ENCODE measurements around the gene TPTE2. TPM values are rescaled to one million over a fixed set of nuclear protein-coding genes. Genes with fewer than 3 reads are reported as not detected.

TPTE2 gene
- total RNA-seq, 4 donors from 2014 or later, result not detected

DNA sequence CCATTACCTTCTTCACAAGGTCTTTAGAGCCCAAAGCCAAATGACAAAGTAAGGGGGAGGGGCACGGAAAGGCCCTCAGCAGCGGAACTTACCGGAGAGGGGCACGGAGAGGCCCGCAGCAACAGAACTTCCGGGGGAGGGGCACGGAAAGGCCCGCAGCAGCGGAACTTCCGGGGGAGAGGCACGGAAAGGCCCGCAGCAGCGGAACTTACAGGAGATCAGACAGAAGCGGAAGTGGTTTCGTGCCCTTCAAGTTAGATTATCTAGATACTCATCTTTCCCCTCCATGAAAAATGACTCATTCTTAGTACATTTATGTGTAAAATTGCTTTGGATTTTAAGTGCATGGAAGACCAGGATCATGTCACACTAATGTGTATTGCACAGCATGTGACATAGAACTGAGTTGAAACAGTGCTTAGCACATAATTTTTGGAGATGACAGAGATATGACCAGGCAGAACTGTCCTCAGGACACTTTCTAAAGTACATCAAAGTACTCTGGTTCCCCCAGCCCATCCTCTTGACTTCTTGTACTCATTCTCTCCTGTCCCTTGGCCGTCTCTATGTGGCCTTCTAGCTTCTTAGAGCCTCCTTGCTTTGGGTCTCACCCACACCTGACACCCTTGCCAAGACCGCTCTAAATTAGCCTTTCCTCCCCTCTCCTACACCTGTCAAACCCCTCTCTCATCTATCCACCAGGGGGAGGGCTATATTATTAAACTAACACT, 25.7 kb upstream of the TPTE2 start:
- intact Hi-C loops (cut with DNase I), result no loop called here
- no peaks in the 10 kb centered on the region for H3K36me3 ChIP-seq
- no peak overlapping the region for H3K4me3 ChIP-seq (replicated peaks in 1 of 3)
- H3K27ac ChIP-seq, result no peak overlapping the region
- no peaks in the 10 kb centered on the region for H3K27me3 ChIP-seq
- H3K4me1 ChIP-seq, result peaks cover 0 to 4% of the 10 kb centered on the region in 2 donors
- no peak for DNase-seq
- TF ChIP-seq, protein P1, sequence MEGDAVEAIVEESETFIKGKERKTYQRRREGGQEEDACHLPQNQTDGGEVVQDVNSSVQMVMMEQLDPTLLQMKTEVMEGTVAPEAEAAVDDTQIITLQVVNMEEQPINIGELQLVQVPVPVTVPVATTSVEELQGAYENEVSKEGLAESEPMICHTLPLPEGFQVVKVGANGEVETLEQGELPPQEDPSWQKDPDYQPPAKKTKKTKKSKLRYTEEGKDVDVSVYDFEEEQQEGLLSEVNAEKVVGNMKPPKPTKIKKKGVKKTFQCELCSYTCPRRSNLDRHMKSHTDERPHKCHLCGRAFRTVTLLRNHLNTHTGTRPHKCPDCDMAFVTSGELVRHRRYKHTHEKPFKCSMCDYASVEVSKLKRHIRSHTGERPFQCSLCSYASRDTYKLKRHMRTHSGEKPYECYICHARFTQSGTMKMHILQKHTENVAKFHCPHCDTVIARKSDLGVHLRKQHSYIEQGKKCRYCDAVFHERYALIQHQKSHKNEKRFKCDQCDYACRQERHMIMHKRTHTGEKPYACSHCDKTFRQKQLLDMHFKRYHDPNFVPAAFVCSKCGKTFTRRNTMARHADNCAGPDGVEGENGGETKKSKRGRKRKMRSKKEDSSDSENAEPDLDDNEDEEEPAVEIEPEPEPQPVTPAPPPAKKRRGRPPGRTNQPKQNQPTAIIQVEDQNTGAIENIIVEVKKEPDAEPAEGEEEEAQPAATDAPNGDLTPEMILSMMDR (IDR thresholded peaks at IDR 0.05), result no peak
- no peak for TF ChIP-seq POLR2A (IDR thresholded peaks at IDR 0.05)
- H3K9me3 ChIP-seq, result no peaks in the 10 kb centered on the region
- WGBS, 2 donors, result 45 to 46% methylated on average over 17 of the region's 17 CpGs

DNA sequence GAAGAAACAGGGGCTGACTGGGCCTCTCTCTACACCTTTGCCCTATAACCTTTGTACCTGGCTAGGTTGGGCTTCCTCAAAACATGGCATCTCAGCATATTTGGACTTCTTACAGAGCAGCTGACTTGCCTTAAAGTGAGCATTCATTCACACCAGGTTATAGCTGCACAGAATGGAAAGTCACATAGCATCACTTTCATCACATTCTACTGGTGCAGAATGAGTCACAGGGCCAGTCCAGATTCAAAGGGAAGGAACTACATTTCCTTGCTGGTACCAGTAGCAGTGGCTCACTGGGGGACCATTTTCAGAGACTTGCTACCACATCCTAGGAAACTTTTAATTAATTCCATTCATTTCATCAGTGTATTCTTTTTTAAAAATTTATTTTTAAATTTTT, 20.3 kb upstream of the TPTE2 start:
- H3K4me1 ChIP-seq, result no peaks in the 10 kb centered on the region
- DNase-seq, result no peak
- no peak overlapping the region for H3K27ac ChIP-seq
- no peaks in the 10 kb centered on the region for H3K9me3 ChIP-seq
- TF ChIP-seq, protein P1 (IDR thresholded peaks at IDR 0.05), result no peak
- no peak for TF ChIP-seq POLR2A (IDR thresholded peaks at IDR 0.05)
- no peaks in the 10 kb centered on the region for H3K27me3 ChIP-seq
- intact Hi-C loops (cut with DNase I), result no loop called here
- H3K4me3 ChIP-seq (replicated peaks in 1 of 3), result no peak overlapping the region
- no peaks in the 10 kb centered on the region for H3K36me3 ChIP-seq

DNA sequence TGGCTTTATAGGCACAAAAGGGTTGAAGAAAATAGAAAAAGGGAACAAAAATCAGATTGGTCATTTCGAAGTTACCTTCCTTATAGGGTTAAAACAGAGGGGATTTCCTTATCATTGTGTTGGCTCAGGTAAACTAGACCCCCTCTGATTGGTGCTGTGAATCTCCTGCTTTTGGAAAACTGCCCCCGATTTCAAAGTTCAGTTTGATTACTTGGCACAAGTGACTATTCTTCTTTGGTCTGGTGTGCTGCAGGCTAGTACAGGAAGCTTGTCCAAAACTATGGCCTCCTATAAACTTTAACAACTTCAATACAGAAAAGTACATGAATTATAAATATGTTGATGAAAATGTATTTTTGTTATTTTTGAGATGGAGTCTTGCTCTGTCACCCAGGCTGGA, 13.9 kb upstream of the TPTE2 start:
- TF ChIP-seq, protein P1 (IDR thresholded peaks at IDR 0.05), result no peak
- no peak for TF ChIP-seq POLR2A (IDR thresholded peaks at IDR 0.05)
- H3K27ac ChIP-seq, result no peak overlapping the region
- intact Hi-C loops (cut with DNase I), result no loop called here
- DNase-seq, result no peak
- 58 to 68% methylated on average over 2 of the region's 2 CpGs for whole genome bisulfite sequencing, 2 donors
- no peaks in the 10 kb centered on the region for H3K9me3 ChIP-seq
- no peaks in the 10 kb centered on the region for H3K4me1 ChIP-seq
- H3K36me3 ChIP-seq, result no peaks in the 10 kb centered on the region
- H3K27me3 ChIP-seq, result no peaks in the 10 kb centered on the region
- H3K4me3 ChIP-seq (replicated peaks in 1 of 3), result no peak overlapping the region

DNA sequence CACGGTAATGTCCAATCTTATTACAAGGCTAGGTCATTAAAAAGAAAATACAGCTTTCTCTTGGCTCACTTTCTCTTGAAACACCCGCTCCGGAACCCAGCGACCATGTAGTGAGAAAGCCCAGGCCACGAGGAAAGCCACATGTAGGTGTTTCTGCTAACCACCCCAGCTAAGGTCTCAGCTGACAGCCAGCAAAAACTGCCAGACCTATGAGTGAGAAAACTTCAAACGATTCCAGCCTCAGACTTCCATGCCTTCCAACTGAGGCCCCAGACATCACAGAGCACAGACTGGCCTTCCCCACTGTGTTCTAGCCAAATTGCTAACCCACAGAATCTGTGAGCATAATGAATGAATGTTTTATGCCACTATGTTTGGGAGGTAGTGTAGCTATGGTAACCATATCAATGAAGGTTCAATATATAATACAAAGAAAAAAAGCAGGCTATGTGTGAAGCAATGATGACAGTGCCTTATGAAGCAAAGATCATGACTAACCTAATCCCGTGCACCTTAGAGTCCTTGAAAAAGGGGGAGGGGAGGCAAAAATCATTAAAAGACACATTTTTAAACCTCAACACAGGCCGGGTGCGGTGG, 11.9 kb upstream of the TPTE2 start:
- Histone ChIP-seq H3K36me3 (no peaks in the 10 kb centered on the region), H3K27me3 (no peaks in the 10 kb centered on the region), H3K9me3 (no peaks in the 10 kb centered on the region), H3K4me3 (replicated peaks in 1 of 3) (no peak overlapping the region), H3K4me1 (no peaks in the 10 kb centered on the region), H3K27ac (no peak overlapping the region)
- 80 to 85% methylated on average over 9 of the region's 9 CpGs for WGBS, 2 donors
- DNase-seq, result no peak
- intact Hi-C loops (cut with DNase I), result no loop called here
- TF ChIP-seq POLR2A (IDR thresholded peaks at IDR 0.05), result no peak
- TF ChIP-seq, protein P1 (IDR thresholded peaks at IDR 0.05), result no peak

DNA sequence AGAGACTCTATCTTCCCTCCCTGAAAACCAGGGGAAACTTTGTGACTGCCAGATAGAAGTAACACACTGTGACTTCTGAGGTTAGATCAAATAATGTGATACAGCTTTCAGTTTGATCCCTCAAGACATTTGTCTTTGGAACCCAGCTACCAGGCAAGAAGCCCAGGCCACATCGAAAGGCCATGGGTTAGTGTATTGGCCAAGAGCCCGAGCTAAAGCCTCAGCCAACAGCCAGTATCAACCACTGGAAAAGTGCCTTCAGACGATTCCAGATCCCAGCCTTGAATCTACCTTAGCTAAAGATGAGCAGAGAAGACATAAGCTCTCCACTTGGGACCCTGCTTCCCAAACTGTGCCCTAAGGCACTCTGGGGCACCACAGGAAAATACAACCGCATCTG, 10.9 kb upstream of the TPTE2 start:
- intact Hi-C loops (cut with DNase I), result no loop called here
- Histone ChIP-seq H3K9me3 (no peaks in the 10 kb centered on the region), H3K4me3 (replicated peaks in 1 of 3) (no peak overlapping the region), H3K4me1 (no peaks in the 10 kb centered on the region), H3K27me3 (no peaks in the 10 kb centered on the region), H3K27ac (no peak overlapping the region), H3K36me3 (no peaks in the 10 kb centered on the region)
- DNase-seq, result no peak
- 82 to 87% methylated on average over 4 of the region's 4 CpGs for WGBS, 2 donors
- TF ChIP-seq, protein P1 (IDR thresholded peaks at IDR 0.05), result no peak
